SHP77 treated with DMSO at 0.1 percent for 48 hours (cell line): ENCODE measurements around the gene B3GNT4.
A peak's percentile ranks its signal among the peaks of the same experiment; 100 is the strongest.
"Not testable (repeated sequence)": the region's sequence is repeated elsewhere in the genome, so short reads cannot be mapped to it uniquely, and the experiment has no call there.

ENCODE experiments used
- DNase-seq: peaks from one replicate; lab custom pipeline; 2025; lab: John Stamatoyannopoulos, UW

The B3GNT4 gene

DNA sequence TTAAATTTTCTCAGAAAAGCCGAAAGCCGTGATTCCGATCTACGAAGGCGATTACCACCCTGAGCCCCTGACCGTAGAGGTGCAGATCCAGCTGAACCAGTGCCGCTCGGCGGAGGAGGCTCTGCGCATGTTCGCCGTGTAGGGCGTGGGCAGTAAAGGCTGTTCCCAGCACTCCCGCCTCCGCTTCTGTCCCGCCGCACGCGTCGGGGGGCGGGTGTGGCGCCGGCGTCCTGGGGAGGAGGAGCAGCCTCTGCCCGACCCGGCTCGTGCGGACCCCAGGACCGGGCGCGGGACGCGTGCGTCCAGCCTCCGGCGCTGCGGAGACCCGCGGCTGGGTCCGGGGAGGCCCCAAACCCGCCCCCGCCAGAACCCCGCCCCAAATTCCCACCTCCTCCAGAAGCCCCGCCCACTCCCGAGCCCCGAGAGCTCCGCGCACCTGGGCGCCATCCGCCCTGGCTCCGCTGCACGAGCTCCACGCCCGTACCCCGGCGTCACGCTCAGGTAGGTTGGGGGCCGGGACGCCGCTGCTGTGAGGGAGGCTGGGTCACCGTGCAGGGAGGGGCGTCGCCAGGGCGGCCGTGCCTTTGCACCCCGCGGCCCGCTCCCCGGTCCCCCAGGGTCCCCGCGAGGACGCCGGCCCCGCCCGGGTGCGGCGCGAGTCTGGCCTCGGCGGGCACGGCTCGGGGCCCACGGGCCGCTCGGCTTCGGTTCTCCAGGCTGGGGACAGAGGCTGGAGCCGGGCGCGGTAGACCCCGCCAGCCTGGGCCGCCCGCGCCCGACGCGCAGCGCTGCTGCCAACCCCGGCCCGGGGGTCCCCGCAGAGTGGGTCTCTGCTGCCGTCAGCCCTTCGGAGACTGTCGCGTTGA lies at the start of gene B3GNT4:
Gene B3GNT4 (plus strand): TSS at position 409 of the 866 bp plus-strand sequence. CDS start 910 bp downstream, outside the sequence.
- DNase-seq: peak; percentile 36

GRCh38 chr12:122155705-122156104 lies 47.8 kb upstream of the B3GNT4 start:
- DNase-seq: no peak

GRCh38 chr12:122158700-122159285 lies 44.7 kb upstream of the B3GNT4 start:
- no peak for DNase-seq

GRCh38 chr12:122159882-122160281 lies 43.6 kb upstream of the B3GNT4 start:
- no peak for DNase-seq

DNA sequence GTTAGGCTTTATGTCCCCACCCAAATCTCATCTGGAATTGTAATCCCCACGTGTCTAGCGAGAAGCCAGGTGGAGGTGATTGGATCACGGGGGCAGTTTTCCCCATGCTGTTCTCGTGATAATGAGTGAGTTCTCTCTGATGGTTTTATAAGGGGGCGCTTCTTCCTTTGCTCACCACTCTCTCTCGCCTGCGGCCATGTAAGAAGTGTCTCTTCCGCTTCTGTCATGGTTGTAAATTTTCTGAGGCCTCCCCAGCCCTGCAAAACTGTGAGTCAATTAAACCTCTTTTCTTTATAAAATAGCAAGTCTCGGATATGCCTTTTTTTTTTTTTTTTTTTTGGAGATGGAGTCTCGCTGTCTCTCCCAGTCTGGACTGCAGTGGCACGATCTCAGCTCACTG lies 42.7 kb upstream of the B3GNT4 start:
- no peak for DNase-seq

DNA sequence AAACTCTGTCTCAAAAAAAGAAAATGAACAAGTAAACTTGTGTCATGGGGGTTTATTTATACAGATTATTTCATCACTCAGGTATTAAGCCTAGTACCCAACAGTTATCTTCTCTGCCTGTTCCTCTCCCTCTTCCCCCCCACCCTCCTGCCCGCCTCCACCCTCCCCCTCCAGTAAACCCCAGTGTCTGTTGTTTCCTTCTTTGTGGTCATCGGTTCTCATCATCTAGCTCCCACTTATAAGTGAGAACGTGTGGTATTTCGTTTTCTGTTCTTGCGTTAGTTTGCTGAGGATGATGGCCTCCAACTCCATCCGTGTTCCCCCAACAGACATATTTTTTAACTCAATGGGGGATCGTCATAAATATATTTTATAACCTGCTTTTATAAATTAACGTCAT lies 41.8 kb upstream of the B3GNT4 start:
- no peak for DNase-seq

DNA sequence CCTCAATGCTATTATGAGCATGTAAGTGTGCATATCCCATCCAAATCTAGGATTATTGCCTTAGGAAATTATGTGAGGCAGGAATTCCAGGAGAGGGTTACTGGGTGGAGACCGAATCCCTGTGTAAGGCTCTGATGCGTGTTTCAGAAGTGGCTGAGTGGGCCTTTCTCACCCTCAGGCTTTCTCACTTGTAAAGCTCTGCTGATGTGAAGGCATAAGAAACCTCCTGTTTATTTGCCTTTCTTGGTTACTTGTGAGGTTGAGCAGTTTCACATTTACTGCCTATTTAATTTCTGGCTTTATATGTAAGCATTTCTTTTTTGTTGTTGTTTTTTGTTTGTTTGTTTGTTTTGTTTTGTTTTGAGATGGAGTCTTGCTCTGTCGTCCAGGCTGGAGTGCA lies 40.5 kb upstream of the B3GNT4 start:
- no peak for DNase-seq

DNA sequence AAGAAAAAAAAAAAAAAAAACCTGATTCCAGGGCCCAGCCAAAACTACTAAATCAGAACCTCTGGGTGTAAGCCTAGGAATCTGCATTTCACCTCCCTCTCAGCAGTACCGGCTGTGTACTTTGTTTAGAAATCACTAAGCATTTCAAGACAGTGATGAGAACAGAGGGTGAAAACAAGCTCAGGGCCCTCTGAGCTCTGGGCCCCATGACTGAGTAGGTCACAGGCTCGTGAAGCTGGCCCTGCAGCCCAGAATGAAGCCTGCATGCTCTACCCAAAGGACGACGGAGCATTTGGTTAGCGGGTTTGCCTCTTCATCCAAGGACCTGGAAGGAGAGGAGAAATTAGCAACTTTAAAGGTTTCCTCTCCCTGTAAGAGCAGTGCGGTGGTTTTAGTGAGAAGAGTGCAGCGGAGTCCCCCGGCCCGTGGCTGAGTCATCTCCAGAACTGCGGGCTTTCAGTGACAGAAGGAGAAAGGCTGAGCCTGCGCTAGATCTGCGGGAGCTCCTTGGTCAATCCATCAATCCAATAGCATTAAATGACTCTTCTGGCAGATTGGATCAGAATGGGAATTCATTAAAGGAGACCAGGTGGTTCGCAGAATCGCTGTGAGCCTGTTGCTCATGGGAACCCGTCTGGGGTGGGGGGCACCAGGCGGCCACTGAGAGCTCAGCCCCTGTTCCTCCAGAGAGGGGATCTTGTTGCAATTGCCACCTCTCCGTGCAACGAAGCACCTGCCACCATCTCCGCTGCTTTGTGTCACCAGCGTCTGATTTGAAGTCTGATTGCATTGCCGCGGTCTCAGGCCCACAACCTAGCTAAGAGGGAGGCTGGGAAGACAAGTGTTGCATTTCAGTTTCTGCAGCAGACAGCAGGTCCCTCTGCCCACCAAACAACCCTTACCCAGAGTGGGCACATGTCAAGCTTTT lies 36.8 kb upstream of the B3GNT4 start:
- no peak for DNase-seq

- no peak for DNase-seq
Measured at GRCh38 chr12:122167356-122167925, 36.1 kb upstream of the B3GNT4 start.

- DNase-seq: no peak
Measured at GRCh38 chr12:122168492-122168891, 35.0 kb upstream of the B3GNT4 start.

DNA sequence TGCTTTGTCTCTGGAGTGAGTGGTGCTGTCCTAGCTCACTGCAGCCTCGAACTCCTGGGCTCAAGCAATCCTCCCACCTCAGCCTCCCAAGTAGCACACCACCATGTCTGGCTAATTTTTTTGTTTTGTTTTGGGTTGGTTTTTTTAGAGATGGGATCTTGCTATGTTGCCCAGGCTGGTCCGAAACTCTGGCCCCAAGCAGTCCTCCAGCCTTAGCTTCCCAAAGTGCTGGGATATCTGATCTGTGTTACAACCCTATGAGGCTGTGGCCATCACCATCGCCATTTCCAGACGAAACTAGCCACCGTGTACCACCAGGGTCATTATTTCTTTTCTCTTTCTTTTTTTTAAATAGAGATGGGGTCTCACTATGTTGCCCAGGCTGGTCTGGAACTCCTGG lies 32.1 kb upstream of the B3GNT4 start:
- DNase-seq: no peak

DNA sequence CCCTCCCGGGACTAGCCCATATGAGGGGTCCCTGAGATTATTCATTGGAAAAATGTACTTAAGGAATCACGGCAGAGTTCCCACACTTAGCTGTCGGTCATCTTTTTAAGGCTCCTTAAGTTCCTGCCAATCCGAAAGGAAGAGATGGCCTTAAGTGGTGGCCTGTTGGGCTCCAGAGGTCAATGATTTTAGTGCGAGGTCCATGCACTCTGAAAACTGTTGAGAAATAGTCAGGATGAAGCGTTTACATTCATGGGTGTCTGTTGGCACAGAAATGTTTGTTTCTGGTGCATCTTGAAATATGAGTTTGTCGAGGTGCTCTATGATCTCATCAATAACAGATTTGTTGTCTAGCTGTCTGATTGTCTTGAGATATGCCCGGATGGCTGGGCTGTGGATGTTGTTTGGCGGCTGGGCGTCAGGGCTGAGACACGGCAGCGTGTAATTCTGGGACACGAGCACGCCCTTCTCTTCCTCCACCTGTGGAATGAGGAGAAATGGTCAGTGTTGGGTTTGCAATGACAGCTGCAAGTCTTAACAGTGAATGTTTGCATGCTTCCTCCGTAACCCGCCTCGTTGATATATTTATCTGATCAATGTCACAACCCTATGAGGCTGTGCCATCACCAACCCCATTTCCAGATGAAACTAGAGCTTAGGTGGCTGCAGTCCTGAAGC lies 31.1 kb upstream of the B3GNT4 start:
- no peak for DNase-seq

- DNase-seq: no peak
Measured at GRCh38 chr12:122174155-122174845, 29.2 kb upstream of the B3GNT4 start, which contains the start of gene IL31. Gene IL31 (minus strand): TSS chr12:122174221. CDS start chr12:122174172, 49 bp downstream.

DNA sequence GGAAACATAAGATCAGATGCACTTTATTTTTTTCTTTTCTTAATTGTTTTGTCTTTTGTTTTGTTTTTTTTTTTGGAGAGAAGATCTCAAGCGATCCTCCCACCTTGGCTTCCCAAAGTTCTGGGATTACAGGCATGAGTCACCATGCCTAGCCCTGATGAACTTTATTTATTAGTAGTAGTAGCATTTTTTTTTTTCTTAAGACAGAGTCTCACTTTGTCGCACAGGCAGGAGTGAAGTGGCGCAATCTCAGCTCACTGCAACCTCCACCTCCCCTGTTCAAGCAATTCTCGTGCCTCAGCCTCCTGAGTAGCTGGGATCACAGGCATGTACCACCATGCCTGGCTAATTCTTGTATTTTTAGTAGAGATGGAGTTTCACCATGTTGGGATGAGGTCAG lies 27.0 kb upstream of the B3GNT4 start:
- DNase-seq: not testable (repeated sequence)

GRCh38 chr12:122182887-122183587 lies 20.5 kb upstream of the B3GNT4 start, which contains the start of gene LRRC43:
Gene LRRC43 (plus strand): TSS chr12:122183123. CDS start chr12:122183145, 22 bp downstream.
- DNase-seq: peak; percentile 23

DNA sequence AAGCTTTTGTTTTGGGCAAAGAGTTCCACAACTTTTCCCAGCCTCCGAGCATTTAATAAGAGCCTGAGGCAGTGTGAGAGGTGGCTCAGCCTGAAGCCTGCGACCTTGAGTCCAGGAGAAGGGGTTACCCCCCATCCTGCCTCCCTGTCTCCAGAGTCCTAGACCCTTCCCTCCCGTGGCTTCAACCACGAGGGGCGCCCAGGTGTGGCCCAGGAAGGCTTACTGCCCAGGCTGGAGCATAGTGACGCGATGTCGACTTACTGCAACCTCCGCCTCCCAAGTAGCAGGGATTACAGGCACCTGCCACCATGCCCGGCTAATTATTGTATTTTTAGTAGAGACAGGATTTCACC lies 19.9 kb upstream of the B3GNT4 start:
- DNase-seq: no peak

- DNase-seq: no peak
Measured at GRCh38 chr12:122184517-122184916, 19.0 kb upstream of the B3GNT4 start.

DNA sequence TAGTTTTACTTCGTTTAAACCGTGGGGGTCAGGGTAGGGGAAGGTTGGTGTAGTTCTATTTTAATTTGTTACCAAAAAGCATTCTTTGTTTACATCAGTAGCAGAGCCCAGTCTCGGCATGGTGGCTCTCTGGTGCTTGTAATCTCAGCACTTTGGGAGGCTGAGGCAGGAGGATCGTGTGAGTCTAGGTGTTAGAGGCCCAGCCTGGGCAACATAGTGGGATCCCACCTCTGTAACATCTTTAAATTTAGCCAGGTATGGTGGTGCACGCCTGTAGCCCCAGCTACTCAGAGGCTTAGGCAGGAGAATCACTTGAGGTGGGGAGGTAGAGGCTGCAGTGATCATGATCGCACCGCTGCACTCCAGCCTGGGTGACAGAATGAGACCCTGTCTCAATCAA lies 18.4 kb upstream of the B3GNT4 start:
- DNase-seq: no peak

GRCh38 chr12:122185494-122186082 lies 17.9 kb upstream of the B3GNT4 start:
- no peak for DNase-seq

- DNase-seq: no peak
Measured at GRCh38 chr12:122187466-122187865, 16.0 kb upstream of the B3GNT4 start.
